HG02981 (cell line): ENCODE data around the gene THTPA.
"Not testable (repeated sequence)": the region's sequence is repeated elsewhere in the genome, so short reads cannot be mapped to it uniquely, and the experiment has no call there.

Source experiments
- ATAC-seq: cut with Tn5 transposase; IDR thresholded peaks from one replicate; pipeline ENCODE4 v1.9.1; 2021; ENCODE audit warnings: mild to moderate bottlenecking, moderate library complexity; ENCODE audit not compliant: unreplicated experiment

Gene THTPA

GRCh38 chr14:23580152-23580926, 24.3 kb downstream of the THTPA start:
- ATAC-seq = no peak

- no peak for ATAC-seq
Observed at GRCh38 chr14:23580948-23581281, 24.8 kb downstream of the THTPA start.

GRCh38 chr14:23582906-23583760, 27.1 kb downstream of the THTPA start:
- ATAC-seq = no peak

GRCh38 chr14:23583761-23584526, 27.9 kb downstream of the THTPA start:
- ATAC-seq = not testable (repeated sequence)

GRCh38 chr14:23584527-23585203, 28.6 kb downstream of the THTPA start:
- ATAC-seq = not testable (repeated sequence)

- ATAC-seq = peak; percentile 92
Observed at GRCh38 chr14:23588884-23589598, 33.0 kb downstream of the THTPA start.

GRCh38 chr14:23589606-23590005, 33.5 kb downstream of the THTPA start:
- ATAC-seq = no peak

GRCh38 chr14:23590198-23590597, 34.1 kb downstream of the THTPA start:
- no peak for ATAC-seq

GRCh38 chr14:23594191-23594590, 38.1 kb downstream of the THTPA start:
- not testable (repeated sequence) for ATAC-seq

GRCh38 chr14:23600322-23600707, 44.2 kb downstream of the THTPA start:
- ATAC-seq = no peak

GRCh38 chr14:23600806-23601205, 44.7 kb downstream of the THTPA start:
- no peak for ATAC-seq

- no peak for ATAC-seq
Observed at GRCh38 chr14:23601424-23601823, 45.4 kb downstream of the THTPA start.

GRCh38 chr14:23601845-23602180, 45.7 kb downstream of the THTPA start:
- no peak for ATAC-seq

- ATAC-seq = no peak
Observed at GRCh38 chr14:23602181-23603095, 46.4 kb downstream of the THTPA start.

- no peak for ATAC-seq
Observed at GRCh38 chr14:23603103-23603502, 47.0 kb downstream of the THTPA start.

GRCh38 chr14:23604148-23604547, 48.1 kb downstream of the THTPA start:
- no peak for ATAC-seq

- ATAC-seq = no peak
Observed at GRCh38 chr14:23604675-23605170, 48.7 kb downstream of the THTPA start.

- ATAC-seq = peak; percentile 78
Observed at GRCh38 chr14:23605931-23606585, 50.0 kb downstream of the THTPA start.

GRCh38 chr14:23608454-23608853, 52.4 kb downstream of the THTPA start:
- ATAC-seq = no peak
